Activated CD4-positive, alpha-beta T cell treated with anti-CD3 and anti-CD28 coated beads for 48 hours (primary cell): ENCODE data around the gene RNU1-4.
A peak's percentile ranks its signal among the peaks of the same experiment; 100 is the strongest.
"Not testable (repeated sequence)": the region's sequence is repeated elsewhere in the genome, so short reads cannot be mapped to it uniquely, and the experiment has no call there.

Experiments used
- DNase-seq: peaks from one replicate; pipeline ENCODE4 v3.0.0-alpha.2; 2020

RNU1-4 gene

DNA sequence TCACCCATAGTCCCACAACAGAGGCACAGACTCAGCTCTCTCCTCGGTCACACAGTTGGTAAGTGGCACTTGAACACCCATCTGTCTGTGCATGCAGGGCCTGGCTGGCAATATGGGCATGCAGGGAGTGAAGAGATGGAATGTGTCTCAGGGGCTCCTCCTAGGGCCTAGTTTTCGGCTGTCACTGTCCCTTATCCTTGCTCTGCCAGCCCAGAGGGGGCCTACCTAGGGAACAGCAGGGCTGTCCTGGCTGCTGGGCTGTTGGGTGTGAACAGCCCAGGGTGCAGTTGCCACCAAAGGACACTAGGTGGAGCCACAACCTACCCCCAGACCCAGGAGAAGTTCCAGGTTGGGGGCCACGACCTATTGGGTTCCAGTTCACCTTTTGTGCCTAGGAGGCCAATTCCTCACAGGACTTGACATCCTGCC is 30.6 kb upstream of the RNU1-4 start:
- DNase-seq: not testable (repeated sequence)

- not testable (repeated sequence) for DNase-seq
Measured at GRCh38 chr1:16710618-16711017, 29.7 kb upstream of the RNU1-4 start.

GRCh38 chr1:16712131-16712530 is 28.2 kb upstream of the RNU1-4 start:
- DNase-seq: not testable (repeated sequence)

GRCh38 chr1:16712582-16712981 is 27.7 kb upstream of the RNU1-4 start:
- not testable (repeated sequence) for DNase-seq

- DNase-seq: not testable (repeated sequence)
Measured at GRCh38 chr1:16712984-16713383, 27.3 kb upstream of the RNU1-4 start.

DNA sequence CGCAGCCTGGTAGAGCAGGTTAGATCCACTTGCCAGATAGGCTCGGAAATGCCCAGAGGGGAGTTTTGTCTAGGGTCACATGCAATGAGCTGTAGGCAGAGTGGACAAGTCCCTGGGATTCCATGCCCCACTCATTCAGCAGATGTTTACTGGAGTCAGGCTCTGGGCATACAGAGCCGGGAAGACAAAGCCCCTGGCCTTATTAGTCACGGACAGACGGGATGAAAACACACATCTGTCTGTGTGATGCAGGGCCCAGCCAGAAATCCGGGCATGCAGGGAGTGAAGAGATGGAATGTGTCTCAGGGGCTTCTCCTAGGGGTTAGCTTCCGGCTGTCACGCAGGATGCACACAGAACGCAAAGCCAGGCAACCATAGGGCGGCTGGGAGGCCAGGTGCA is 26.8 kb upstream of the RNU1-4 start:
- not testable (repeated sequence) for DNase-seq

DNA sequence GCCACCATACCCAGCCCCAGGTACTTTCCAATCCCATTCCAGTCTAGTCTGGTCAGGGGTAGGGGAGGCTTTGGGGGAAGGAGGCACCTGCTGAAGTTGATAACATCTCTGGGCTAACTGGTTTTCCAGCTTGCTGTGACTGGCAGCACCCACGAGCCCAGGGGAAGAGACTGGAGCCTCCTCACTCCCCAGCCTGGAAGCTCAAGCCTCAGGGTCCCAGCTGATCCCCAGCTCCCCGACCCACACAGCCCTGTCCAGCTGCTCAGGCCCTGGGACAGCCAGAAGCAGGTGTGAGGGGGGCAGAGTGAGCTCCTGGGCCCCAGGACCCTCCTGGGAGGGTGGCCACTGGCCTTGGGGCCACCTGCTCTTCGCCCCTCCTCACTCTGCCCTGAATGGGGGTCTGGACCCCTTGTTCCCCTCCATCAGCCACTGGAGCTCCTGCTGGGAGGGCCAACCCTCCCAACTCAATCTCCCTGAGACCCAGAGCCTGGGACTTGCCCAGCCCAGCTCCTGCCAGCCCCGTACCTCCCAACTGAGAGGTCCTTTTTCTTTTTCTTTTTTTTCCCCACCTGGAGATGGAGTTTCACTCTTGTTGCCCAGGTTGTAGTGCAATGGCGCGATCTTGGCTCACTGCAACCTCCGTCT is 23.5 kb upstream of the RNU1-4 start:
- DNase-seq: no peak

DNA sequence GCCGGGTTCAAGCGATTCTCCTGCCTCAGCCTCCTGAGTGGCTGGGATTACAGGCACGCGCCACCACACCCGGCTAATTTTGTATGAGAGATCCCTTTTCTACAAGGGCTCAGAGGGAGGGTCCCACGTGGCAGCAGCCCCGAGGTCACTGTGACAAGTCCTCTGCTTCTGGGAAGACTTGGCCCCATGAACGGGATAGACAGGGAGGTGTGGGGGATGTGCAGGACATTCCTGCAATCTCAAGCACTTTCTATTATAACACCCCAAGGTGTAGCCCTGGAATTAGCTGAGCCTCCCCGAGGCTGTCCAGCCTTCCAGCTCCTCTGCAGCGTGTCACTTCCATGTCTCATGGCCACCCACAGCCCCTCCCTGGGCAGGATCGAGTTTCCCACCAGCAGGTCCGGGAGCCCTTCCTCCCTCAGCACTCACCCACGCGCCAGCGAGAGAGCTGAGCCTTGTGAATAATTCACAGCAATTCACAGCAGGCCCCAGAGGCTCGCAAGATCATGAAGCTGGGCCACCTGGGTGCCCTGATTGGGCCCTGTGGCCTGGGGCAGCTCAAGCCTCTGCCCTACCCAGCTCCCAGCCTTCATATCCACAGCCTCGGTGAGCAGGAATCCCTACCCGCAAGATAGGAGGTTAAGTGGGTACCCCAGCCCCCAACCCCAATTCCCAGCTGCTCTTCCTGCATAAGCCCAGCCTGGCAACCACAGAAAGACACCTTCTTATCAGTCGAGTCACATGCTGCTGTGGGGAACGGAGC is 22.8 kb upstream of the RNU1-4 start:
- DNase-seq: no peak

- not testable (repeated sequence) for DNase-seq
Measured at GRCh38 chr1:16718099-16718907, 22.0 kb upstream of the RNU1-4 start.

DNA sequence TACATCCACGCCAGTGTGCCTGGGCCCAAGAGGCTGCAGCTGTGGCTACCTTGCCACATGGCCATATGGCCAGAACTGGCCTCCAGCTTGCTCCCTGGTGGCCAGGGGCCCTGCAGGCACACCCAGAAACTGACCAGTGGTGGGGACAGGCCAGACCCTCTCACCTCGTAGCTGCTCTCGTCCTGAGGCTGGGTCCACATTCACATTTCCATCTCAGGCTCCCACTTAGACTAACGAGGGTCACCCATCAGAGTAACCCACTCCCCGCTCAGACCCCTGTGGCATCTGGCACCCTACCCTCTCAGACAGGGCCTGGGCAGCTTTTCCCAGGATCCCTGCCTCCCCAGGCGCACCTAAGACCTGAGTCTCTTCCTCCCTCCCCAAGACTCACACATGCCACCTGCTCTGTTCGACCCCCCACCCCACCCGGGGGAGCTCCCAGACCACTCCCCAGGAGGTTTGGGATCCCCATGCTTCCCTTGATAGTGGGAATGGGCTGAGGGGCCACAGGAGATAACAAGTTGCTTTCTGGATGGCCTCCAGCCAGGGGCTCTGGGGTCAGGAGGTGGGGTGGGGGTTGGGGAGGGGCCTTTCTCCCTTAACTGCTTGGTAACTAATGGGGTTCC is 21.3 kb upstream of the RNU1-4 start:
- no peak for DNase-seq

- no peak for DNase-seq
Measured at GRCh38 chr1:16719571-16720350, 20.6 kb upstream of the RNU1-4 start.

GRCh38 chr1:16720351-16721223 is 19.7 kb upstream of the RNU1-4 start:
- no peak for DNase-seq

DNA sequence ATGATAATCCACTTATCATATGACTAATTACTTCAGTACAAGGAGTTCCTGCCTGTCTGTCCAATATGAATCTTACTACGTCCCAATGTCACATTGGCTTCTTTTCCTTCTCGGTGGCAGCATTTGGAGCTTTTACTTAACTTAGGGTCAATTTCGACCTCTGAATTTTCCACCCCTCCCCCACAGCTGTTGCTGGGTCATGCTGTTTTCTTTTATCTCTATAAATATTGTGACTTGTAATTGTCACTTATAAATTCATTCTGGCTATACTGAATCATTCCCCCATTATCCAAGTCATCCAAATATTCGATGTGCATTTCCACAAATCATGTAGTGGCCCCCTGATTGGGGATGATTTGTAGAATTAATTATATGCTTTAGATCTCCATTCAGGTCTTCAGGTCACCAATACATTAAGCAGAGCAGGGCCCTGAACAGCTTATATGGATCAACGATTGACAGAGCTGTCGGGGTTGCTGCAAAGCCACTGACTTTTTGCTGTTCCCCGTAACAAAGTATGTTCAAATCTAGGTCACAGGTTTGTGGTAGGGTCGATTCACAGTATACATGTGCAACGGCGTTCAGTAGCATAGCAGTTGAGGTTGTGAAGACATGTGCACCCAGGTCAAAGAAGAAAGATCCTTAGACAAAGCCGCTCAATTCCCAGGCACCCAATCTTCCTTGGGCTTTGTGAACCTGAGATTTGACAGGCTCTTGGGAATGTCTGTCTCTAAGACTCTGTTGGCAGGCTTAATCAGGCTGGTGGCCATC is 18.3 kb upstream of the RNU1-4 start:
- no peak for DNase-seq

GRCh38 chr1:16724718-16725438 is 15.4 kb upstream of the RNU1-4 start:
- no peak for DNase-seq

GRCh38 chr1:16725439-16726245 is 14.7 kb upstream of the RNU1-4 start:
- DNase-seq: not testable (repeated sequence)

DNA sequence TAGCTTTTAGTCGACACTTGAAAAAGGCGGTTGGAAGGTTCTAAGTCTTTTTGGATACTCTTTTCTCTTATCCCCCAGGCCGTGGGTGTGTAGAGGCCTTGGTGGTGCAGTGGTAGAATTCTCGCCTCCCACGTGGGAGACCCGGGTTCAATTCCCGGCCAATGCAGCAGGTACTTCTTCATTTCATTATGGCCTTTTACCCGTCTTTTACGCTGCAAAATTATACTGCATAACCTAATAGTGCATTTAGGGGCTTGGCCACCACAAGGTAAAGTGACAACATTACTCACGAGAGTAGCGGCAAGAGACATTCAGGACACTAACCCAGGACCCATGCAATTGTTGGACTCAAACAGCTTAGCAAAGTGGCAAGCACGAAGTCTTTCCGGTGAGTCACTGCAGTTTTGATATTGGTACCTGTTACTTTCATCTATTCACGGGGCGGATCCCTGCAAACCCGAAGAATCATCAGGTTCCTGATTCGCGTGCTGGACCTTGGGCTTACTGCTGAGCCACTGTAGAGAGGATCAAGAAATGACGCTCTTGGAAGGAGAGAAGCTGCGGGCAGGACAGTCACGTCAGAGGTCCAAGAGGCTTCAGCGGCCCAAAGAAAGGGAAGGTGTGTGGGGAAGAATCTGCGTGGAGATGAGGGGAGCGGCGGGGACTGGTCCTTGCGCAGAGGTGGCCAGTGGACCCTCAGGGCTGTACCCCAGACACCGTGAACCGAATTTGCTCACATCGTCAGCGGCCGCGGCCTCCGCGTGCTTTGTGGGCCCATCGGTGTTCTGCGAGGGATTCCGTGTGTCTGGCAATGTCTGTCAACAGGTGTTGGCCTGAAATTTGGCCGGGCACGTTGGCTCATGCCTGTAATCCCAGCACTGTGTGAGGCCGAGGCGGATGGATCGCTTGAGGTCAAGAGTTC is 12.9 kb upstream of the RNU1-4 start:
- DNase-seq: peak; percentile 79

GRCh38 chr1:16728243-16728949 is 11.9 kb upstream of the RNU1-4 start:
- not testable (repeated sequence) for DNase-seq
